Thyroid gland (tissue), 4 donors: ENCODE results near the gene OR51A2. TPM values are rescaled to one million over a fixed set of nuclear protein-coding genes. Genes with fewer than 3 reads are reported as not detected.

ENCODE experiments used
- DNase-seq, 2 donors: peaks; one replicate each; pipeline ENCODE4 v3.0.0-alpha.2; 2019
- H3K27ac ChIP-seq, 3 donors: fragments of 200-600 bp; sonication (generic); 1 replicate in 2 of 3; 2 replicates in 1 of 3; pipeline ENCODE4 v1.5.1; 2016 to 2019; ENCODE audit warnings: mild to moderate bottlenecking in 1 of 3, moderate library complexity in 1 of 3
- H3K27me3 ChIP-seq: fragments of 200-600 bp; sonication (generic); one replicate; pipeline ENCODE4 v1.5.1; 2019
- H3K36me3 ChIP-seq, 2 donors: fragments of 200-600 bp; sonication (generic); one replicate each; pipeline ENCODE4 v1.5.1; 2016 to 2019
- H3K4me1 ChIP-seq, 2 donors: fragments of 200-600 bp; sonication (generic); one replicate each; pipeline ENCODE4 v1.5.1; 2017 to 2019
- H3K4me3 ChIP-seq, 3 donors: fragments of 200-600 bp; sonication (generic); replicated peaks in 1 of 3; 1 replicate in 2 of 3; 2 replicates in 1 of 3; pipeline ENCODE4 v1.5.1; 2016; ENCODE audit warnings: mild to moderate bottlenecking in 1 of 3
- H3K9me3 ChIP-seq: fragments of 200-600 bp; sonication (generic); one replicate; pipeline ENCODE4 v1.5.1; 2017
- POLR2A ChIP-seq, 2 donors: fragments of 450-650 bp; IDR thresholded peaks; one replicate each; pipeline ENCODE4 v1.6.1; 2017; ENCODE audit warnings: antibody characterized with exemption in 2 of 2, mild to moderate bottlenecking in 2 of 2, moderate library complexity in 1 of 2
- whole genome bisulfite sequencing, 2 donors: methylation state at CpG; one replicate each; pipeline ENCODE4 v1.1.5; 2017; 5-methylcytosine and 5-hydroxymethylcytosine counted together
- intact Hi-C: fragments of 100-400 bp; cut with DNase I; formaldehyde crosslinking; loops from one replicate; pipeline ENCODE4 v1.15.1; 2023
- total RNA-seq, 4 donors: library from RNA; depleted of rRNA; stranded (reverse); fragments of >200 nt; gene quantifications; one replicate each; pipeline ENCODE4 v1.2.3, GENCODE V29; 2016
- TF ChIP-seq, protein P1 (sequence below), 6 experiments: fragments of 200-600 bp in 3 of 6; fragments of 450-650 bp in 3 of 6; sonication (generic) in 3 of 6; IDR thresholded peaks; one replicate each; pipeline ENCODE4 v1.5.1; 2016 to 2019; ENCODE audit warnings: antibody characterized with exemption in 6 of 6, mild to moderate bottlenecking in 2 of 6, inconsistent platforms in 1 of 6, moderate library complexity in 1 of 6

OR51A2 gene
- total RNA-seq, 4 donors from 2014 or later, result not detected

- intact Hi-C loops, result no loop called here
- no peak for DNase-seq
- H3K4me1 ChIP-seq, result no peaks in the 10 kb centered on the region
- TF ChIP-seq, protein P1, sequence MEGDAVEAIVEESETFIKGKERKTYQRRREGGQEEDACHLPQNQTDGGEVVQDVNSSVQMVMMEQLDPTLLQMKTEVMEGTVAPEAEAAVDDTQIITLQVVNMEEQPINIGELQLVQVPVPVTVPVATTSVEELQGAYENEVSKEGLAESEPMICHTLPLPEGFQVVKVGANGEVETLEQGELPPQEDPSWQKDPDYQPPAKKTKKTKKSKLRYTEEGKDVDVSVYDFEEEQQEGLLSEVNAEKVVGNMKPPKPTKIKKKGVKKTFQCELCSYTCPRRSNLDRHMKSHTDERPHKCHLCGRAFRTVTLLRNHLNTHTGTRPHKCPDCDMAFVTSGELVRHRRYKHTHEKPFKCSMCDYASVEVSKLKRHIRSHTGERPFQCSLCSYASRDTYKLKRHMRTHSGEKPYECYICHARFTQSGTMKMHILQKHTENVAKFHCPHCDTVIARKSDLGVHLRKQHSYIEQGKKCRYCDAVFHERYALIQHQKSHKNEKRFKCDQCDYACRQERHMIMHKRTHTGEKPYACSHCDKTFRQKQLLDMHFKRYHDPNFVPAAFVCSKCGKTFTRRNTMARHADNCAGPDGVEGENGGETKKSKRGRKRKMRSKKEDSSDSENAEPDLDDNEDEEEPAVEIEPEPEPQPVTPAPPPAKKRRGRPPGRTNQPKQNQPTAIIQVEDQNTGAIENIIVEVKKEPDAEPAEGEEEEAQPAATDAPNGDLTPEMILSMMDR (IDR thresholded peaks at IDR 0.05), result no peak
- TF ChIP-seq POLR2A (IDR thresholded peaks at IDR 0.05), result no peak
- no peaks in the 10 kb centered on the region for H3K36me3 ChIP-seq
- no peaks in the 10 kb centered on the region for H3K9me3 ChIP-seq
- H3K27ac ChIP-seq, result no peak overlapping the region
- WGBS, 2 donors, result 86 to 88% methylated on average over 4 of the region's 4 CpGs
- no peak overlapping the region for H3K4me3 ChIP-seq
- H3K27me3 ChIP-seq, result no peaks in the 10 kb centered on the region
Measured at GRCh38 chr11:4957396-4957795, 1.9 kb upstream of the OR51A2 start.

- Histone ChIP-seq H3K36me3 (no peaks in the 10 kb centered on the region), H3K4me1 (no peaks in the 10 kb centered on the region), H3K27ac (no peak within 1 kb of the TSS), H3K9me3 (no peaks in the 10 kb centered on the region), H3K4me3 (no peak within 1 kb of the TSS), H3K27me3 (no peaks in the 10 kb centered on the region)
- no peak for DNase-seq
- intact Hi-C loops, result no loop called here
- no peak for TF ChIP-seq POLR2A (IDR thresholded peaks at IDR 0.05)
- TF ChIP-seq, protein P1 (IDR thresholded peaks at IDR 0.05), result no peak
Measured at GRCh38 chr11:4947505-4947904, 8.0 kb downstream of the OR51A2 start, which contains the start of gene OR51A4. TSS of gene OR51A4 (minus strand) at chr11:4947605. CDS start at chr11:4947100, 505 bp downstream.

DNA sequence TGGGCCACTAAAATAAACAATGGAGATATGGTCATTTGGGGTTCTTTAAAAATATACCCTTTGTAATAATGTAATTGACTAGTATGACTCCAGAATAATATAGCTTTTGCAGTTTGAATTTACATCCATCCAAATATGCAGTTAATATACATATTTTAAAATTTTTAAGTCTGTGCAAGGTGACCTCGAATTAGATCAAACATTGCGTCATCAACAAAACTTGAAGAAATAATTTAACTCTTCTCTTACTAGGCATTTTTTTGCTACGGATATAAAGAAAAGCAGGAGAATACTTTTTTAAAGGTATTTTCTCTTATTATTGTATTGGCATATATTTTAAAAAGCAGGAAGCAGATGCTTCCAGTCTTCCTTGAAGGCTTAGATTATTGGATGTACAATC is 18.8 kb downstream of the OR51A2 start:
- TF ChIP-seq, protein P1 (IDR thresholded peaks at IDR 0.05), result no peak
- TF ChIP-seq POLR2A (IDR thresholded peaks at IDR 0.05), result no peak
- H3K27me3 ChIP-seq, result no peaks in the 10 kb centered on the region
- WGBS, 2 donors, result 85 to 89% methylated on average over 3 of the region's 3 CpGs
- intact Hi-C loops, result no loop called here
- no peak overlapping the region for H3K27ac ChIP-seq
- H3K4me3 ChIP-seq, result no peak overlapping the region
- no peaks in the 10 kb centered on the region for H3K9me3 ChIP-seq
- no peak for DNase-seq
- H3K36me3 ChIP-seq, result no peaks in the 10 kb centered on the region
- no peaks in the 10 kb centered on the region for H3K4me1 ChIP-seq

DNA sequence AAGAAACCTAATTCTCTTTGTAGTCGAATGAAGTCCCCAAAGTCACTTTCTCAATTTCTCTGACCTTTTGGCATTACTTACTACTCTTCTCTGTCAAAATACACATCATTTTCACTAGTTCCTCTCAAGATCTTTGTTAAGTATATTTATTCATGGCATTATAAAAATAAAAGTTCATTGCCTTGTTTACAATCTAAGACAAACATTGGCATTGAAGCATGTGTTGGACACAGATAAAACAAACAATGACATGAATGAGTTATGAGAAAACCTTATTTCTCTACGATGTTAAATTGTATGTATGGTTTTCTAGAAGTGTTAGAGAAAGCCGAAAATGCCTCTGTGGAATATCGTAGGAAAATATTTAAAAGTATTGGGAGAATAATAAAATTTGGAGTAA is 22.8 kb downstream of the OR51A2 start:
- Histone ChIP-seq H3K36me3 (no peaks in the 10 kb centered on the region), H3K4me3 (no peak overlapping the region), H3K9me3 (no peaks in the 10 kb centered on the region), H3K4me1 (no peaks in the 10 kb centered on the region), H3K27ac (no peak overlapping the region), H3K27me3 (no peaks in the 10 kb centered on the region)
- no peak for DNase-seq
- WGBS, 2 donors, result 53 to 56% methylated on average over 4 of the region's 4 CpGs
- TF ChIP-seq, protein P1 (IDR thresholded peaks at IDR 0.05), result no peak
- TF ChIP-seq POLR2A (IDR thresholded peaks at IDR 0.05), result no peak
- intact Hi-C loops, result no loop called here

GRCh38 chr11:4926608-4927007 is 28.9 kb downstream of the OR51A2 start:
- no peak for TF ChIP-seq POLR2A (IDR thresholded peaks at IDR 0.05)
- TF ChIP-seq, protein P1 (IDR thresholded peaks at IDR 0.05), result no peak

More at GRCh38 chr11:4926608-4927007, 28.9 kb downstream of the OR51A2 start:
- no peaks in the 10 kb centered on the region for H3K36me3 ChIP-seq
- no peaks in the 10 kb centered on the region for H3K9me3 ChIP-seq
- H3K4me1 ChIP-seq, result no peaks in the 10 kb centered on the region
- intact Hi-C loops, result no loop called here
- DNase-seq, result no peak
- H3K27ac ChIP-seq, result no peak overlapping the region
- H3K4me3 ChIP-seq, result no peak overlapping the region
- H3K27me3 ChIP-seq, result no peaks in the 10 kb centered on the region
